H1 (cell line): ENCODE data around the gene BIRC2. TPM values are rescaled to one million over a fixed set of nuclear protein-coding genes. Genes with fewer than 3 reads are reported as not detected.

Source experiments
- CTCF ChIA-PET: fragments of 300-600 bp; sonication (Branson Sonifier 250); formaldehyde crosslinking; loops from one replicate; lab custom pipeline; 2021; ENCODE audit not compliant: partially characterized antibody; lab: Charles Lee
- POLR2A ChIA-PET: fragments of 300-600 bp; sonication (Branson Sonifier 250); formaldehyde crosslinking; loops from one replicate; lab custom pipeline; 2021; ENCODE audit warnings: inconsistent platforms; ENCODE audit not compliant: partially characterized antibody; lab: Charles Lee
- DNase-seq, 2 experiments: peaks; one replicate each; pipeline versions ENCODE4 v3.0.0 to v3.0.0-alpha.2; 2010 to 2022; ENCODE audit warnings: low spot score in 2 of 2, low read depth in 1 of 2, mixed read lengths in 1 of 2
- FAIRE-seq: peaks from 2 replicates; lab custom pipeline; 2011; peaks lifted over from hg19 to GRCh38; lab: Jason Lieb, UNC
- H2AFZ ChIP-seq: 2 replicates; pipeline ENCODE4 v1.8.1; 2012; ENCODE audit warnings: low read length, inconsistent platforms
- H2AK5ac ChIP-seq: 2 replicates; pipeline ENCODE4 v1.6.1; 2013; ENCODE audit warnings: low read depth, low read length
- H2BK120ac ChIP-seq: replicated peaks from 2 replicates; pipeline ENCODE3; 2013; ENCODE audit warnings: low read depth, low read length, inconsistent platforms
- H2BK12ac ChIP-seq: 2 replicates; pipeline ENCODE4 v1.6.1; 2013; ENCODE audit warnings: low read depth, low read length
- H2BK15ac ChIP-seq: 2 replicates; pipeline ENCODE4 v1.6.1; 2013; ENCODE audit warnings: low read length
- H2BK20ac ChIP-seq: 2 replicates; pipeline ENCODE4 v1.6.1; 2013; ENCODE audit warnings: low read length
- H2BK5ac ChIP-seq: 2 replicates; pipeline ENCODE4 v1.6.1; 2013; ENCODE audit warnings: low read depth, low read length
- H3K14ac ChIP-seq: 2 replicates; pipeline ENCODE4 v1.6.1; 2013; ENCODE audit warnings: inconsistent platforms; ENCODE audit not compliant: insufficient read length
- H3K18ac ChIP-seq: 2 replicates; pipeline ENCODE4 v1.6.1; 2013; ENCODE audit warnings: low read length; ENCODE audit errors: extremely low read depth
- H3K23ac ChIP-seq: 2 replicates; pipeline ENCODE4 v1.6.1; 2013; ENCODE audit warnings: inconsistent platforms; ENCODE audit not compliant: insufficient read length
- H3K23me2 ChIP-seq: 2 replicates; pipeline ENCODE4 v1.6.1; 2013; ENCODE audit warnings: low read depth, low read length
- H3K27ac ChIP-seq: 2 replicates; pipeline ENCODE4 v1.6.1; 2011; ENCODE audit warnings: low read depth, low read length, inconsistent platforms
- H3K27me3 ChIP-seq, 4 experiments: replicated peaks in 1 of 4; 1 replicate in 1 of 4; 2 replicates in 3 of 4; pipeline versions ENCODE4 v1.6.1 to v1.8.1; 2011 to 2013; ENCODE audit warnings: low read length in 3 of 4, mild to moderate bottlenecking in 3 of 4, inconsistent platforms in 2 of 4, mixed read lengths in 2 of 4, moderate library complexity in 1 of 4; ENCODE audit not compliant: control insufficient read depth in 3 of 4, insufficient read depth in 3 of 4; ENCODE audit errors: extremely low read depth in 1 of 4
- H3K36me3 ChIP-seq, 4 experiments: 2 replicates each; pipeline versions ENCODE4 v1.6.1 to v1.8.1; 2011 to 2013; ENCODE audit warnings: mild to moderate bottlenecking in 4 of 4, low read length in 3 of 4, moderate library complexity in 2 of 4, control low read depth in 1 of 4, inconsistent platforms in 1 of 4; ENCODE audit not compliant: insufficient read depth in 4 of 4, control insufficient read depth in 2 of 4
- H3K4ac ChIP-seq: replicated peaks from 2 replicates; pipeline ENCODE3; 2013; ENCODE audit warnings: low read length, low read depth, mixed read lengths, inconsistent platforms; ENCODE audit not compliant: insufficient read length
- H3K4me1 ChIP-seq, 4 experiments: replicated peaks in 1 of 4; 1 replicate in 1 of 4; 2 replicates in 3 of 4; pipeline versions ENCODE4 v1.6.1 to v1.8.1; 2011 to 2013; ENCODE audit warnings: low read length in 3 of 4, inconsistent platforms in 2 of 4, mixed read lengths in 1 of 4; ENCODE audit not compliant: insufficient read depth in 4 of 4, control insufficient read depth in 3 of 4
- H3K4me2 ChIP-seq, 2 experiments: 2 replicates each; pipeline versions ENCODE4 v1.6.1 to v1.8.1; 2011 to 2013; ENCODE audit warnings: low read depth in 2 of 2, low read length in 2 of 2, control low read depth in 1 of 2, inconsistent platforms in 1 of 2, mild to moderate bottlenecking in 1 of 2; ENCODE audit not compliant: insufficient read depth in 1 of 2
- H3K4me3 ChIP-seq, 4 experiments: fragments of 200-600, 300-600 bp in 1 of 4; sonication (generic), shearing (Covaris generic), sonication (Bioruptor Twin) in 1 of 4; 2 replicates each; pipeline versions ENCODE4 v1.5.1 to v1.8.1; 2011 to 2016; ENCODE audit warnings: low read length in 4 of 4, low read depth in 3 of 4, control low read depth in 2 of 4, inconsistent platforms in 2 of 4, mild to moderate bottlenecking in 2 of 4, mixed read lengths in 1 of 4, moderate library complexity in 1 of 4; ENCODE audit not compliant: insufficient read depth in 2 of 4; ENCODE audit errors: extremely low read depth in 1 of 4
- H3K56ac ChIP-seq: replicated peaks from 2 replicates; pipeline ENCODE3; 2013; ENCODE audit warnings: low read depth, mild to moderate bottlenecking, mixed read lengths, low read length, inconsistent platforms; ENCODE audit not compliant: insufficient read length
- H3K79me1 ChIP-seq: 2 replicates; pipeline ENCODE4 v1.6.1; 2013; ENCODE audit warnings: low read depth, low read length, control low read depth
- H3K79me2 ChIP-seq, 2 experiments: 2 replicates each; pipeline versions ENCODE4 v1.6.1 to v1.8.1; 2012 to 2013; ENCODE audit warnings: low read length in 2 of 2, mild to moderate bottlenecking in 2 of 2, inconsistent platforms in 1 of 2; ENCODE audit not compliant: insufficient read depth in 2 of 2, control insufficient read depth in 1 of 2
- H3K9ac ChIP-seq, 4 experiments: replicated peaks in 1 of 4; 1 replicate in 1 of 4; 2 replicates in 3 of 4; pipeline versions ENCODE4 v1.6.1 to v1.8.1; 2011 to 2013; ENCODE audit warnings: low read depth in 3 of 4, low read length in 3 of 4, control low read depth in 2 of 4, mild to moderate bottlenecking in 2 of 4, moderate library complexity in 2 of 4, inconsistent platforms in 1 of 4; ENCODE audit errors: extremely low read depth in 1 of 4
- H3K9me3 ChIP-seq, 2 experiments: 2 replicates each; pipeline versions ENCODE4 v1.6.1 to v1.8.1; 2012 to 2013; ENCODE audit warnings: mild to moderate bottlenecking in 2 of 2, moderate library complexity in 2 of 2, control low read depth in 1 of 2, inconsistent platforms in 1 of 2, low read depth in 1 of 2, low read length in 1 of 2, mixed read lengths in 1 of 2; ENCODE audit not compliant: insufficient read depth in 2 of 2
- H4K20me1 ChIP-seq, 2 experiments: replicated peaks in 1 of 2; 2 replicates each; pipeline versions ENCODE3 to v1.8.1; 2011 to 2013; ENCODE audit warnings: inconsistent platforms in 2 of 2, low read length in 2 of 2, mild to moderate bottlenecking in 1 of 2; ENCODE audit not compliant: insufficient read depth in 2 of 2, control insufficient read depth in 1 of 2
- H4K5ac ChIP-seq: 2 replicates; pipeline ENCODE4 v1.6.1; 2013; ENCODE audit warnings: low read length, low read depth, mixed read lengths, inconsistent platforms; ENCODE audit not compliant: insufficient read length
- H4K8ac ChIP-seq: 2 replicates; pipeline ENCODE4 v1.8.0; 2013; ENCODE audit warnings: mild to moderate bottlenecking, moderate library complexity, low read length, inconsistent platforms; ENCODE audit not compliant: insufficient read depth; ENCODE audit errors: extremely low read depth
- H4K91ac ChIP-seq: replicated peaks from 2 replicates; pipeline ENCODE3; 2013; ENCODE audit warnings: low read length, mixed read lengths, inconsistent platforms; ENCODE audit not compliant: insufficient read length
- BACH1 ChIP-seq: IDR thresholded peaks from 2 replicates; pipeline ENCODE4 v1.6.1; 2012; ENCODE audit warnings: low read length, improper control_type of control experiment
- BRCA1 ChIP-seq: IDR thresholded peaks from 2 replicates; pipeline ENCODE4 v1.6.1; 2012; ENCODE audit warnings: low read depth, low read length, improper control_type of control experiment
- CBX5 ChIP-seq: fragments of 300-800, 300-1000 bp; sonication (generic); IDR thresholded peaks from 2 replicates; pipeline ENCODE4 v1.7.1; 2016; ENCODE audit warnings: antibody characterized with exemption, low read length, low read depth
- EP300 ChIP-seq, 2 experiments: IDR thresholded peaks; 1 replicate in 1 of 2; 2 replicates in 1 of 2; pipeline ENCODE4 v1.6.1; 2011 to 2012; ENCODE audit warnings: low read depth in 2 of 2, low read length in 2 of 2, mild to moderate bottlenecking in 2 of 2, borderline replicate concordance in 1 of 2, inconsistent platforms in 1 of 2, moderate library complexity in 1 of 2
- JUN ChIP-seq: IDR thresholded peaks from 2 replicates; pipeline ENCODE4 v1.6.1; 2011; ENCODE audit warnings: low read depth, mild to moderate bottlenecking, improper control_type of control experiment, low read length
- KDM1A ChIP-seq: fragments of 200-600, 300-600 bp; sonication (generic); IDR thresholded peaks from 2 replicates; pipeline ENCODE4 v1.7.1; 2016; ENCODE audit warnings: mild to moderate bottlenecking, low read length, borderline replicate concordance
- MAFK ChIP-seq: IDR thresholded peaks from 2 replicates; pipeline ENCODE4 v1.6.1; 2012; ENCODE audit warnings: low read depth, mild to moderate bottlenecking, improper control_type of control experiment, low read length
- PHF8 ChIP-seq: fragments of 200-600 bp; sonication (generic); conservative IDR thresholded peaks from 2 replicates; pipeline ENCODE4 v1.7.1; 2012; ENCODE audit warnings: low read depth, mild to moderate bottlenecking, inconsistent platforms, low read length, moderate library complexity
- POU5F1 ChIP-seq: IDR thresholded peaks from 2 replicates; pipeline ENCODE4 v1.6.1; 2011; ENCODE audit warnings: low read depth, mild to moderate bottlenecking, low read length, moderate library complexity
- RAD21 ChIP-seq, 2 experiments: IDR thresholded peaks in 1 of 2; conservative IDR thresholded peaks in 1 of 2; 2 replicates each; pipeline ENCODE4 v1.6.1; 2011; ENCODE audit warnings: low read depth in 2 of 2, low read length in 2 of 2, improper control_type of control experiment in 1 of 2, inconsistent platforms in 1 of 2, mild to moderate bottlenecking in 1 of 2, moderate library complexity in 1 of 2
- SAP30 ChIP-seq: fragments of 300-600 bp; sonication (generic); IDR thresholded peaks from 2 replicates; pipeline ENCODE4 v1.7.1; 2012; ENCODE audit warnings: low read length, moderate library complexity, mild to moderate bottlenecking, inconsistent platforms; ENCODE audit not compliant: insufficient read depth, insufficient replicate concordance
- WGBS, 2 experiments: shearing (Covaris generic) in 1 of 2; methylation state at CpG; one replicate each; pipeline versions ENCODE4 v1.1.6 to v1.1.7; 2013 to 2015; ENCODE audit warnings: low lambda C conversion rate in 2 of 2, mixed read lengths in 2 of 2, inconsistent platforms in 1 of 2, low coverage in 1 of 2, missing lambda C conversion rate in 1 of 2; ENCODE audit not compliant: insufficient replicate concordance in 2 of 2, insufficient coverage in 1 of 2, insufficient read length in 1 of 2; ENCODE audit errors: extremely low coverage in 1 of 2, missing lambda C conversion rate in 1 of 2; 5-methylcytosine and 5-hydroxymethylcytosine counted together
- polyA plus RNA-seq, 7 experiments: library from polyadenylated mRNA; depleted of rRNA in 3 of 7; stranded (reverse) in 5 of 7; unstranded in 2 of 7; fragments of >200 nt in 5 of 7; fragments of 200-250 nt in 2 of 7; gene quantifications; 1 replicate in 5 of 7; 2 replicates in 1 of 7; 4 replicates in 1 of 7; pipeline versions ENCODE4 v1.2.1 to v1.2.3, GENCODE V29; 2011 to 2013; ENCODE audit warnings: missing spikeins in 2 of 7, mixed read lengths in 2 of 7
- total RNA-seq: library from RNA; stranded (reverse); fragmentation: NEBNext Ultra II Directional; extraction: Animal tissue kit (Norgen Biotek cat#: 25700); gene quantifications from 2 replicates; pipeline ENCODE4 v1.2.1, GENCODE V29; 2021

BIRC2 gene
- total and polyA plus RNA-seq, 2 of the 8 experiments (the other 6 are each of a cell fraction or from before 2014, with no cell fraction given), result 18.4 to 24.7 TPM

- Histone ChIP-seq H3K79me1 (no peaks in the 10 kb centered on the region), H3K56ac (no peak overlapping the region), H3K27ac (no peak overlapping the region), H2BK5ac (no peak overlapping the region), H4K8ac (no peak overlapping the region), H2AK5ac (no peak overlapping the region), H3K4me2 (no peak overlapping the region), H2BK20ac (no peak overlapping the region), H3K23ac (no peak overlapping the region), H3K4me1 (no peaks in the 10 kb centered on the region), H3K9me3 (no peaks in the 10 kb centered on the region), H4K5ac (no peak overlapping the region), H3K14ac (no peak overlapping the region), H2BK120ac (no peak overlapping the region), H2AFZ (no peak overlapping the region), H3K4ac (no peak overlapping the region), H3K18ac (no peak overlapping the region), H3K4me3 (no peak overlapping the region), H3K79me2 (no peaks in the 10 kb centered on the region), H3K9ac (no peak overlapping the region), H3K23me2 (no peaks in the 10 kb centered on the region), H3K27me3 (no peaks in the 10 kb centered on the region), H2BK15ac (no peak overlapping the region), H4K91ac (no peak overlapping the region), H3K36me3 (peaks cover 0 to 17% (median 4%) of the 10 kb centered on the region in 4 experiments; a peak in 4 of 8 replicates), H4K20me1 (no peaks in the 10 kb centered on the region), H2BK12ac (no peak overlapping the region)
- DNase-seq (no peak), FAIRE-seq (no peak)
- ChIA-PET CTCF (interaction anchor here (0.6 to 12.4 kb wide), 4 partner anchors 7 to 100 kb away, joined by 3 to 115 read pairs (median 6); no protein-coding TSS in a partner anchor), POLR2A (no interaction called here)
- WGBS, 2 experiments, result 83% methylated on average over 2 of the region's 2 CpGs; no CpG with 5 or more reads in 1 of the 2 experiments
- TF ChIP-seq POU5F1 (no peak), JUN (no peak), RAD21 (IDR thresholded peaks at IDR 0.05 in 1 of 2, conservative IDR thresholded peaks at IDR 0.05 in 1 of 2; ENCODE audit: low read depth in 2 of 2, low read length in 2 of 2) (no peak), MAFK (no peak), EP300 (IDR thresholded peaks at IDR 0.05; ENCODE audit: borderline replicate concordance in 1 of 2, low read depth in 2 of 2, low read length in 2 of 2) (no peak), BACH1 (no peak), BRCA1 (no peak), KDM1A (no peak), CBX5 (no peak), SAP30 (no peak), PHF8 (no peak)
Measured at GRCh38 chr11:102398297-102398696, 51.3 kb downstream of the BIRC2 start.
